Measurements from ENCODE around the gene RBM7.

The RBM7 gene

GRCh38 chr11:114448749-114449482 lies 48.5 kb downstream of the RBM7 start:
- in situ Hi-C loops (cut with HindIII; ENCODE audit: low pct_ligation_motif_present, low sequenced_read_pairs): no loop called here
- Histone ChIP-seq H3K27me3 (replicated peaks) (no peaks in the 10 kb centered on the region), H3K27ac (no peak overlapping the region), H3K36me3 (replicated peaks) (peaks cover 45% of the 10 kb centered on the region), H3K4me3 (ENCODE audit: low read depth, low read length) (no peak overlapping the region)
- no peak for DNase-seq
- no peak for TF ChIP-seq CTCF (IDR thresholded peaks at IDR 0.05; ENCODE audit: low read depth, low read length, missing control alignments)

GRCh38 chr11:114449845-114450244 lies 49.4 kb downstream of the RBM7 start:
- no peak for TF ChIP-seq CTCF (IDR thresholded peaks at IDR 0.05; ENCODE audit: low read depth, low read length, missing control alignments)
- H3K27me3 ChIP-seq (replicated peaks): no peaks in the 10 kb centered on the region
- H3K36me3 ChIP-seq (replicated peaks): peaks cover 37% of the 10 kb centered on the region
- no peak overlapping the region for H3K27ac ChIP-seq
- H3K4me3 ChIP-seq (ENCODE audit: low read depth, low read length): no peak overlapping the region
- in situ Hi-C loops (cut with HindIII; ENCODE audit: low pct_ligation_motif_present, low sequenced_read_pairs): no loop called here
- no peak for DNase-seq

GRCh38 chr11:114452399-114452798 lies 51.9 kb downstream of the RBM7 start:
- in situ Hi-C loops (cut with HindIII; ENCODE audit: low pct_ligation_motif_present, low sequenced_read_pairs): no loop called here
- Histone ChIP-seq H3K27ac (no peak overlapping the region), H3K36me3 (replicated peaks) (peaks cover 23% of the 10 kb centered on the region), H3K27me3 (replicated peaks) (no peaks in the 10 kb centered on the region), H3K4me3 (ENCODE audit: low read depth, low read length) (no peak overlapping the region)
- no peak for TF ChIP-seq CTCF (IDR thresholded peaks at IDR 0.05; ENCODE audit: low read depth, low read length, missing control alignments)
- no peak for DNase-seq
